Glomerular visceral epithelial cell (primary cell): Measurements from ENCODE around the gene PHYHIPL.
"Not testable (repeated sequence)": the region's sequence is repeated elsewhere in the genome, so short reads cannot be mapped to it uniquely, and the experiment has no call there.

Experiments used
- DNase-seq: peaks from one replicate; pipeline ENCODE4 v3.0.0-alpha.2; 2016; ENCODE audit errors: extremely low spot score

Gene PHYHIPL

DNA sequence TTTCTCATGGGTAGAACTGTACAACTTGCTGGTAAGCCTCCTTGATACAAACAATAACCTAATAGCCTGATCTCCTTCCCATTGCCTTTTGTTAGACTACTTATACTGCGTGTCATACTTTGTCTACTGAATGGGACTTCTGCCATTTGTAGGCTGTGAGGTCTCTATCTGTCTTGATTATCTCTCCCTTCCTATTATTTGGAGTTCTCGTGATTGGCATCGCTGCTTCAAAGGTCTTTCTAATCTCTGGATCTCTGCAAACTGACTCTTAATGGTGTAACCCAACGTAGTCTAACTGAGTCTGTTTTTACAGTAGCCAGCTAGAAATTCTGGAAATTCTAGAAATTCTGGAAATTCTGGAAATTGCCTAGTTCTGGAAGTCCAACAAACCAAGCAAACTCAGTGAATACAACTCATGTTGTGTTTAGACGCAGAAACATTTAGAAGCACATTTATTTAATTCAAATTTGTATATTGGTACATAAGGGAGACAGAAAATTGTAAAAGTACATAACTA is 29.8 kb downstream of the PHYHIPL start:
- DNase-seq: no peak

DNA sequence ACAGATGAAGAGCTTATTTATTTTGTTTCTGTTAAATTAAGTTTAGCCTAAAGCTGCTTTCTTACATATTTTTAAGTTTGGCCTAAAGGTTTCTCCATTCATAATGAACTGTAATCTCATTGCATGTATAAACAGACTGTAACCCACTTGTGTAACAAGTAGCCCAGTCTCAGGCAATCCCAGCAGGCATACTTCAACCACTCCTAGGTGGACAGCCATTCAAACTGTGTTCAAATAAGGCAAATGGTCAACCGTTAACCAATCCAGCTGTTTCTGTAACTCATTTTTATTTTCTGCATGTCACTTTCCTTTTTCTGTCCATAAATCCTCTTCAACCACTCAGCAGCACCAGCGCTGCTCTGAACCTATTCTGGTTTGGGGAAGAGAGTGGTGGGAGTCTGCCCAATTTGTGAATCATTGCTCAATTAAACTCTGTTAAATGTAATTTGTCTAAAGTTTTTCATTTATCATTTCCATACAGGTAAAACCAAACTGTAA is 35.9 kb downstream of the PHYHIPL start:
- no peak for DNase-seq

DNA sequence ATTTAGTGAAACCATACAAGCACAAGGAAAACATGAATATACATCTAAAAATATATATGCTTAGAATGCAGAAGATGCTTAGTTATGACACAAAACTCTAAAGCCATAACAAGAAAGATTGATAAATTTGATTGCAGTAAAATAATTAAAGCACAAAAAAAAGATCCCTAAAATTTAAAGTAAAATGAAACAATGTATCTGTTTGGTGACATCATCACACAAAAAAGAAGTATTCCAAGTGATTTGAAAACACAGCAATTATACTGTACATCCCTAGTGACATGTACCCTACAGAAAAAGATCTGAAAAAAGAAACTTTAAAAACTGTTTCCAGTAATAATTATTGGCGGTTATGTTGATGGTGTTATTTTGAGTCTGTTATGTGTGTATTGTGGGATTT is 37.7 kb downstream of the PHYHIPL start:
- DNase-seq: no peak

DNA sequence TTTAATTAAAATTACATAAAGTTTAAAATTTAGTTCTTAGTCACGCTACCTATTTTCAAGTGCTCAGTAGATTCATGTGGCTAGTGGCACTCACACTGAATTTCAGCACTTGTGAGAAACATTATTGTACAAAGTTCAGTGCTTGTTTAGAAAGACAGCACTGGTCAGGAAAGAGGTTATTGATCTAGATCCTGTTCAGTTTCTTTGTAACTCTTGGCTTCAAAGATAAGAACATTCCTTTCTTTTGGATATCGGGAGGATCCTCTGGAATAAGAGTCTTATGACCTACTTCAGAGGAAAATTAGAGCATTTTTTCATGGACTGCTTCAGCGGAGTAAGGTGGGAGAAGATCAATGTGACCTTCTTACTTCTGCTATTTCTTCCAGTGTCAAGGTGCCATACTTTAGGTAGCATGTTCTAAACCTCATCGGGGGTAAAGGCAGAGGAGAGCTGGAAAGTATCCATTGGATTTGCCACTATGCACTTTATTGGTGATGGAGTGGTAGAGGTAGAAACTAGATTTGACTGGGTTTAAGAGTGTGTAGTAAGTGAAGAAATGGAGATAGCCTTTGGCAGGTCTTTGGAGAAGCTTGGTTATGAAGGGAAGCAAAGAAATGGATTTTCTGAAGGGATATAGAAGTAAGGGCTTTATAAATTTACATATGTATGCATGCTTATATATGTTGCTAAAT is 39.9 kb downstream of the PHYHIPL start:
- no peak for DNase-seq

DNA sequence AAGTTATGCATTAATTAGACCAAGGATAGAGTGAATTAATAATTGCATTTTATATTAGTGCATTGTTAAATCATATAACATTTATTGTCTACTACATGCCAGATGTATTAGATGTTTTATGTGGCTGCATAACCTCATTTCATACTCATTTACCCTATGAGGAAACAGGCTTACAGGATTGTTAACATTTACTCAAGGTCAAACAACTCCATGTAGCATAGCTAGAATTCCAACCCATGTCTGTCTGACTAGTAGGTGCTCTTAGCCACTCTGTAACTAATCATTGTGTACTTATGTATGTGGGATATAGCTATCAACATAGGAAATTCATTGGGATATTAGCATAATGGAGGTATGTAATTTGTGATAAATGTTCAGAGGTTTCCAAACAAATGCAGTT is 46.3 kb downstream of the PHYHIPL start:
- DNase-seq: no peak

GRCh38 chr10:59223597-59223996 is 47.2 kb downstream of the PHYHIPL start:
- not testable (repeated sequence) for DNase-seq

DNA sequence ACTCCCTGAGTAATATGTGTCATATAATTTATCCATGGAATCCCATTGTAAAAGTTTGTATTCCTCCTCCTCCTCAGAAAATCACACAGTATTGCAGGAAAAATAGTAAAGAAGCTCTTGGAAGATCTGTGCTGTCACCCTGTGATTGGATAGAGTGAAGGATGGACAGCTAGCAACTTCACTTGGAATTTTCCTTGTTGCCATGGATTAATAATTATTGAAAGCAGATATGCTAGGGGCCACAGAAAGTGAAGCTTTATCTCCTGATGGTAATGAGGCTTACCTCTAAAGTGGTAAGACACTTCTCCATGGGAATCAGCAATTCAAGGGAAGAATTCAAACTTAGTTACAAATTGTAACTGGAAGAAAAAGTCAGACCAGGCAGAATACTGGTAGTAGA is 48.8 kb downstream of the PHYHIPL start:
- DNase-seq: no peak

- DNase-seq: no peak
Measured at GRCh38 chr10:59227136-59227673, 50.8 kb downstream of the PHYHIPL start.

- no peak for DNase-seq
Measured at GRCh38 chr10:59229441-59229840, 53.0 kb downstream of the PHYHIPL start.

DNA sequence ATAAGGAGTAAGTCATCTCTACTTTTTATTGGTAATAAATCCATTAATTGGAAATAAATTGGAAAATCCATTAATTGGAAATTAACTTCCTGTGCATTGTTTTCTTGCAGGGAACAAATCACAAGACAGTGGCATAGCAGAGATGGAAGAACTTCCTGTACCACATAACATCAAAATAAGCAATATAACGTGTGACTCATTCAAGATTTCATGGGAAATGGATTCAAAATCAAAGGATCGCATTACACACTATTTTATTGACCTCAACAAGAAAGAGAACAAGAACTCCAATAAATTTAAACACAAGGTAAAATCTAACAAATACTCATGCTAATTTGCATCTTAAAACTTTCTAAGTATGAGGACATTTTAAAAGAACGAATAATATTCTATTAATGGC is 57.8 kb downstream of the PHYHIPL start:
- no peak for DNase-seq

- DNase-seq: peak; percentile 27
Measured at GRCh38 chr10:59234816-59235429, 58.5 kb downstream of the PHYHIPL start.

- DNase-seq: no peak
Measured at GRCh38 chr10:59236064-59236697, 59.7 kb downstream of the PHYHIPL start.

GRCh38 chr10:59237775-59238174 is 61.3 kb downstream of the PHYHIPL start:
- no peak for DNase-seq

GRCh38 chr10:59239108-59239507 is 62.7 kb downstream of the PHYHIPL start:
- not testable (repeated sequence) for DNase-seq

DNA sequence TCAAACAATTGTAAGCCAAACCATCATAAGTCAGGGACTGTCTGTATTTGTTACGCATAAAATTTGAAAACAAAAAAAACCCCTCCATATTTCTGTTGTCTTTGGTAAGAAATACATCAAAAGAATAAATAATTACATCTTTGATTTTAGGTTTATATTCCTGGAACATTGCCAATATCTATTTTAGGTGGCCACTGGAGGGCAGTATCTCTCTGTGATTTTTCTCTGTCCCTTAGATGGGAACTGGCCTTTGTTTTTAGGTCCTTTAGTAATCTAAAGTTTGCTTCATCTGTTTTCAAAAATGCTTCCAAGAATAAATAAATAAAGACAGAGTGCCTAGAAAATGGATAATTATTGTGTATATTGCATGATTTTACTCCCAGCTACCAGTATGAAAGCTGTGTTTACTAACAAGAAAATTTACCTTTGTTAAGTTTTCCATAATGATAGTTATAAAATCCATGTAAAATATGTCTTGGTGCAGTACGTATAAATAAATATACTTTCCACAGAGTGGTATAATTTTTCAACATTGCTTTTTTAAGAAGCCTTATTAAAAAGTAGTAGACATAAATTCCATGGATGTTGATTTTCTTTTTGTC is 64.2 kb downstream of the PHYHIPL start:
- DNase-seq: peak; percentile 33

DNA sequence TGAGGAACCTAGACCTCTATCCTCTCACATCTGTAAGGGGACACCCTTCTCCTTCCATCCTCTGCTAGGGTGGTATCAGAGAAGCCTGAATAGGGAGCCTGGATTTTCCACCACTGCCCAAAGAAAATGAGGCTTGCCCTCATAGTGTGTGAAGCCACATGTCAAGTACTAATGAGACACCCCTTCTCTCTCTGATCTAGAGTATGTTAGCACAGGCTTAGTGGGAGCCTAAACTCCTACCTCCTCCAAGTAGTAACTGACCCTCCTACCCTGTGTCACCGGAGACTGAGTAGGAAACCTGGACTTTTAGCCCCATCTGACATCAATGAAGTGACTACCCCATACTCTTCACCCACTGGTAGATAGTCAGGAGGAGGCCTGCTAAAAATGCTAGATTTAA is 65.6 kb downstream of the PHYHIPL start:
- no peak for DNase-seq

DNA sequence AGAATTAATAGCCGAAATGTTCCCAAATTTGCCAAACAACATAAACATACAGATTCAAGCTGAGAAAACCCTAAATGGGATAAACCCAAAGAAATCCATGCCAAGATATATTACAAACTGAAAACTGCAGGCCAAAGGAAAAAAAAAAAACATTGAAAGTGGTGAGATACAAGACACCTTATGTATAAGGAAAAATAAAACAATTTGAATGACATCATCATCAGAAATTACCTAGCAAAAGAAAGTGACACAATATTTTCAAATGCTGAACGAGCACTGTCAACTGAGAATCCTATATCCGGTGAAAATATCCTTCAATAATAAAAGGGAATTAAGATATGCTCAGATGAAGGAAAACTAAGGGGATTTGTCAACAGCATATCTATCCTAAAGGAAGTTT is 66.5 kb downstream of the PHYHIPL start:
- DNase-seq: no peak

- DNase-seq: no peak
Measured at GRCh38 chr10:59243611-59244195, 67.3 kb downstream of the PHYHIPL start.

GRCh38 chr10:59244871-59245270 is 68.4 kb downstream of the PHYHIPL start:
- DNase-seq: no peak

DNA sequence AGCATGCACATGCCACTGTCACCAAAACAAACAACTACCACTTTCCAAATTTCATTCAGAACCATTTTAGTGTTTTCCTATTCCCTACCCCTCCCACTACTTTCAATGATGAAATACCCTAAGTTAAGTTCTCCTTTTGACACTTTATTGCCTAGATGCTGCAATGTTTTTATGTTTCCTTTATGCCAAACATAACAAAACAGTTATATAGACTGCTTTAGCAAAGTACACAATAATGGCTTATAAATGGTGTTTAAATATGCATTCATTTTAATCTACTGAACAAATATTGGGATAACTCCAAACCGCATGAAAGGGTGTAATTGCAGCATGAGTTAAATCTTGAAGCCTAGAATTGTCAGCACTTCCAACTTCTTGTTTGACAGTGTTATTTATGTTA is 69.2 kb downstream of the PHYHIPL start:
- DNase-seq: no peak

- no peak for DNase-seq
Measured at GRCh38 chr10:59252491-59252890, 76.0 kb downstream of the PHYHIPL start.

DNA sequence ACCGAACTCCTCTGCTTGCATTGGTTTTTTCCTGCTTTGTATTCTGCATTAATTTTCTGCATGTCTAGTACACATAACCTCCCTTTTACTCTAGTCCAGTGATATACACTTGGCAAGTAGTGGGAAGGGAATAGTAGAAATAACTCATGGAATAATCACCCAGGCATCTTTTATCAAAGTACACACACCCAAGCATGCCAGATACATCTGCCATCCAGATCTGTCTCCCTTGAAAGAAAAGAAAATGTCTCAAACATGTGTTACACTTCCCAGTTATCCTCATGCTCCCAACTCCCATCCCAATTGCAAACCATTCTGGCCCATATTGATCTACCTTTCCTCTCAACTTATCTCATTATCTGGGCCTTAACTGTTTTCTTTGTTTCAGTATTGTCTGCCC is 79.0 kb downstream of the PHYHIPL start:
- no peak for DNase-seq
